Skin epidermis (tissue), 12 donors: ENCODE results near the gene SDK2.

Experiments
- H3K27ac ChIP-seq, 21 experiments: fragments of 200-600 bp; sonication (generic) in 11 of 21; one replicate each; pipeline ENCODE4 v1.5.0; 2020; ENCODE audit warnings: mild to moderate bottlenecking in 3 of 21, inconsistent platforms in 2 of 21, moderate library complexity in 2 of 21
- H3K4me3 ChIP-seq, 7 experiments: fragments of 200-600 bp; sonication (generic) in 2 of 7; one replicate each; pipeline ENCODE4 v1.5.0; 2020; ENCODE audit warnings: inconsistent platforms in 2 of 7, mild to moderate bottlenecking in 2 of 7, moderate library complexity in 1 of 7

The SDK2 gene

DNA sequence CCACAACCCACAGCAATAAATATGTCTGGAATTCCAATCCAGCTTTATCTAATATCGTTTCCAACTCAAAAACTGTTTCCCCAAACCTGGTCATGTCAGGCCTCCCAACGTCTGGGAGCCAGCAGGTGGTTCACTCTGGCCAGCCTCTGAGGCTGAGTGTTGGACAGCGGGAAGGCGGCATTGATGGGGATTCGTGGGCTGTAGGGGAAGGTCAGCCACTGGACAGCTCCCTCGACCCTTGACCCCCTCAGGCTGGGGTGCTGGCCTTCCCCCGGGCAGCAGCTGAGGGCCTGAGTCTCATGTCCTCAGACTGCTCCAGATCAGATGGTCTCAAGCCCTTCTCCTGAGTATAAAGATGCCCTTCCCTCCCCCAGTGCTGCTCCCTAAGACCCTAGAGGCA, 50.2 kb downstream of the SDK2 start:
- H3K27ac ChIP-seq, result peak overlapping the region in 1 of 21 experiments; percentile 78
- H3K4me3 ChIP-seq, result no peak overlapping the region

DNA sequence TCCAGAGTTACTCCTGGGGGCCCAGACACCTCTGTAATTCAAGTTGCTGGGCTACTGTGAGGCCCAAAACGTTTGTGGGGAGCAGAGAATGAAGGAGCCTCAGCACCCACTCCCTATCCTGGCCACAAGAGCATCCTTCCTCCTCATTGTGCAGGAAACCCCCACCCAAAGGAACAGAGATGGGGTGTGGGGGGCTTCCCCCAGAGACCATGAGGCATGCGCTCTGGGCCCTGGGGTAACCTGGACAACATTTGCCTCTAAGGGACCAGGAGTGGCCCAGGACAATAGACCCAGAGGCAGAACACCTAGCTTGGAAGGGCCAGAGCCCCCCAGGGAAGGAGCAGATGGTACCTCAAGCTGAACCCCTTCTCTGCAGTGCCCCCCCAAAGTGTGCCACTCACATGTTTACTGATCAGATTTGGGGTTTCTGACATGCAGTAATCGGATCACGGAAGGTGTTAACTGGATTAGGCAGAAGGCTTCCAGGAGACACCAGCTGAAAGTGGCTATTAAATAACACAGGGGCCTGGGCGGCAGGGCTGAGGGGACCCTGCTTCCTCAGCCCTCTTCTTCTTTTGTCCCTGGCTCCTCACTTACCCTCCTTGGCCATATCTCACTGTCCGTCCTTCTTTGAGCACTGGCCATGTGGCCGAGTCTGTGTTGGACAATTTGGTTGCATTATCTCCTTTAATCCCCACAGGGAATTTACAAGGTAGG, 50.8 kb downstream of the SDK2 start:
- Histone ChIP-seq H3K4me3 (no peak overlapping the region), H3K27ac (peak overlapping the region in 3 of 21 experiments; percentile 73 to 85 (median 78))

DNA sequence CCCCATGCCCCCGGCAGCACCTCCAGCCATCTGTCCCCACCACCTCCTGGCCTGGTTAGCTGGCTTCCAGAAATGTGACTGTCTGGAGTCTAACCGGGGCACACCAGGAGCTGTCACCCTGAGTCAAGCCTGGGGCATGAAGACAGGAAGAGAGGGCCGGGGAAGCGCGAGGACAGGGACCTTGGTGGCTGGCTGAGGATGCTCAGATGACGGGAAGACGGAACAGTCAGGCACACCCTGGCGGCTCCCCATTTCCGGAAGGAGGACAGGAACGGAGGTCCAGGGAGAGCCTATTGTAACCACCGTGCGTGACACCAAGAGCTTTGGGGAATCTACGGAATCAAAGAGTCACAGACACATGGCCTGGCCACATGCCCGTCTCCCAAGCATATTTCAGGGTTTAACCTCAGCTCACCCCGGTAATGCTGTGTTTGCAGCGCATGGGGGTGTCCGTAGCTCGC, 51.7 kb downstream of the SDK2 start:
- Histone ChIP-seq H3K4me3 (no peak overlapping the region), H3K27ac (peak overlapping the region in 8 of 21 experiments; percentile 4 to 85 (median 62))

DNA sequence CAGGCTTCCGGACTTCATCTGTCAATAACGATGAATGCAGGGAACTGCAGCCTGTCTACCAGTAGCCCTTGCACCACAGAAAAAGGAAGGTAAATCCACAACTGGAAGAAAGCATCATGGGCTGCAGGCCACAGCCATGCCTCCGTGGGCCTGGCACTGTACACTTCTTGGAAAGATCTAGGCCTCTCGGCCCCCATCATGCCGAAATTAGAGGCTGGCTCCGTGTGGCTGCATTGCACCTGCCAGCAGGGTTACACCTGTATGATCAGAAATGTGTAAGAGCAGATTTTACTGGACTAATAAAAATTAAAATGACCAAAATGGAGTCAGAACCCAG, 52.2 kb downstream of the SDK2 start:
- no peak overlapping the region for H3K4me3 ChIP-seq
- H3K27ac ChIP-seq, result peak overlapping the region in 9 of 21 experiments; percentile 4 to 85 (median 51)

DNA sequence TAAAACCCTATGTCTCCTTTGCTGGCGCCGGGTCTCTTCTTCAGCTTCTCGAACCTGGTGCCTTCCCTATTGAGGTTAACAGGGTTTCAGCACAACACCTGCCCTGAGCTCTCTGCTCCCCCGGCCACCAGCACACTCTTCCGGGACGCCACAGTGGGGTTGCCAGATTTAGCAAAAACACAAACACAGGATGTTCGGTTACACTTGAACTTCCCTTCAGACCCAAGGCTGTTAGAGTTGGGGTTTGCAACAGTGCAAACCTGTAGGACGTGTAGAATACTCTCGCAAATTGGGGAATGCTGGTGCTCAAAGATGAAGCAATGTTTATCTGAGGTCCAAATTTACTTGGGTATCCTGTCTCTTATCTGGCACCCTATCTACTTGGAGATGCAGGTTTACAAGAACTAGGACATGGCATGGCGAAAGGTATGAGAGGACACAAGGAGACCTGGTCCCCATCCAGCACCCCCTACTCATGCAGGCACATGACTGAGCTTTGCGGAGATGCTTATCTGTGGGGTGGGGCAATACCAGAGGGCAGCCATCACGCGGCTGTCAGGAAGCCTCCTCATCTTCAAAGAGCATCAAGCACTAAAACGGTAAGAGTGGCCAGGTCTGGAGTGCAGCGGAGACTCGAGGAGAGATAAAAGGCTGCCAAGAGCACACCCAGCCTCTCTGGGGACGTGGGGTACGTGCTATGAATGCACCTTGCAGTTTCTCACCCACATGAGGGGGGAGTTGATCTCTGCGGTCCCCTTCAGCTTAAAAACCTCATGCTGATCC, 52.8 kb downstream of the SDK2 start:
- Histone ChIP-seq H3K27ac (peak overlapping the region in 9 of 21 experiments; percentile 4 to 85 (median 51)), H3K4me3 (no peak overlapping the region)

DNA sequence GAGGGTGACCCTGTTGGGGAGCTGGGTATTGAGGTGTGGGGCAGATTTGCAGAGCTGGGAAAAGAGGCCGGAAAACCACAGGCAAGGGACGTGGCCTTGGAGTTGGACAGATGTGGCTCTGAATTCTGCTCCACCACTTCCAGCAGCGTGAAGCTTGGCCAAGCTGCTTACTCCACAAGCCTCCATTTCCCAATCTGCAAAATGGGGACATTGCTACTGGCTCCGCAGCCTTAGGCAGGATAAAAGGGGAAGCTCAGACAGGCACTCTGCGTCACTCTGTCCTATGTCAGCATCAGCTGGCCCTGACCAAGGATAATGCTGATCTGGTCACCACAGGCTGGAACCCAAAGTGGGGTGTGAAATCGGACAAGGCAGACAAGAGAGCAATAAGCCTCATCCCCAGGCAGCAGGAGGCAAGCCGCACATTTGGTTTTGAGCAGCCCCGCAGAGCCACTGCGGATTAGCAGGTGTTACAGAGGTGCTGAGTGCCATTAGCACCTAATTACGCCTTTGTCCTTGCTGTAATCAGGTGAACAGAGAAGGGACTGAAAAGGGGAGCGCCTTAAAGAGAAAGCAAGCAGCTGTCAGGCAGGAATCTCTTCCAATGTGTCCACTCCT, 54.8 kb downstream of the SDK2 start:
- Histone ChIP-seq H3K27ac (peak overlapping the region in 1 of 21 experiments; percentile 15), H3K4me3 (no peak overlapping the region)

DNA sequence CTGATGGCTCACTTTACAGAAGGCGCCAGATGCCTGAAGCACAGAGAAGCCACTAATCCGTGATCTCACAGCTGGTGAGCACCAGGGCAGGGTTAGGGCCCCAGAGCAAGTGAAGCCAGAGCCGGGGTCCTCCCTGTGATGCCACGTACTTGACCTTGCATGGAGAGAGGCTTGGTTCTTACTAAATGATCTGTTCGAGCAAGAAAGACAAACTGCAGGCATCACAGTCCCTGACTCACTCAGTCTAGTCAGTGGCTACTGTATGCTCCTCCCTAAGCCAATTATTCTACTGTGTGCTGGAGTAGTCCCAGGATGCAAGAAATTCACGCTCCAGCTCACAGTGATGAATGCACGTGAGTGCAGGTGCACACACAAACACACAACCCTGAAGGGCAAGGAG, 55.4 kb downstream of the SDK2 start:
- no peak overlapping the region for H3K4me3 ChIP-seq
- peak overlapping the region in 1 of 21 experiments; percentile 57 for H3K27ac ChIP-seq

DNA sequence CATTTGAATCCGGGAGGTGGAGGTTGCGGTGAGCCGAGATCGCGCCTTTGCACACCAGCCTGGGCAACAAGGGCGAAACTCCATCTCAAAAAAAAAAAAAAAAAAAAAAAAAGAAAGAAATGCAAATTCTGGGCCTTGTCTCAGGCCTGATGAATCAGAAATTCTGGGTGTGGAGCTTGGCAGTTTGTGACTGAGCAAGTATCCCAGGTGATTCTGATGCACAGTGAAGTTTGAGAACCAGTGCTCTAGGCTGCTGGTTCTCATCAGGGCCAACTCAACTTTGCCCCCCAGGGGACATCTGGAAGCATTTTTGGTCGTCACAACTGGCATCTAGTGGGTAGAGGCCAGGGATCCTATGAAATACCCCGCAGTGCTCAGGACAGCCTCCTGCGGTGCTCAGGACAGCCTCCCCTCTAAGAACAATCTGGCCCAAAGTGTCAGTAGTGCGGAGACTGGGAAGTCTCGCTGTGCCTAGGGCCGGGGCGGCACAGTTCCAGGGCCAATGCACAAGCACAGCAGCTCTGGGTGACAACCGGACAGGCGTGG, 55.9 kb downstream of the SDK2 start:
- Histone ChIP-seq H3K4me3 (no peak overlapping the region), H3K27ac (peak overlapping the region in 1 of 21 experiments; percentile 57)

DNA sequence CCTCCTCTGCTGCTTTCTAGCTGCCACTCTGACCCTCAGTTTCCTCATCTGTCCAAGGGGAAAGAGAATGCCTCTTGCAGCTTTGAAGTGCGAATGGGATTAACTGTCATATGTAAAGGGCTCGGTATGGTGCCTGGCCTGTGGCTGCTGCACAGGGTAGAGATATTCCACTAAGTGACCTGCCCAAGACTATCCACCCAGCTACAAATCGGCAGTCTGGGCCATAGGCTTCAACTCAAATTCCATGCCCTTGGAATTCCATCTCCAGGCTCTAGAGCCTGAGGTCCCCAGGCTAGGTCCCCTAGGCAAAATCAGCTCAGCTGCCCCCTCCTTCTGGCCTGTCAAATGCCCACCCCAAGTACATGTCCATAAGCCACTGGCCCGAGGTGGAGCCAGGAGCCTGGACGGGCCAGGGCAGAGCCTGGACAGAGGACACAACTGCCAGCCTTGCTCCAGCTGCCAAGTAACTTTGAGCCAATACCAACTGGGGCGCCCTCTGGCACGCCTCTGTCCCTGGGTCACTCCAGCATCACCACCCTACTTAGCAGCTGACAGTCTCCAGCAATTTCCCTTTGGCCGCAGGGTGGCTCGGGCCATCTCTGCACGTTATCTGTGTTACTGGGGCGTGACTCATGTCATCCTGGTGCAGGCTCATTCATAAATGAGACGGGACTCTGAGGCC, 57.2 kb downstream of the SDK2 start:
- H3K4me3 ChIP-seq, result no peak overlapping the region
- no peak overlapping the region for H3K27ac ChIP-seq

DNA sequence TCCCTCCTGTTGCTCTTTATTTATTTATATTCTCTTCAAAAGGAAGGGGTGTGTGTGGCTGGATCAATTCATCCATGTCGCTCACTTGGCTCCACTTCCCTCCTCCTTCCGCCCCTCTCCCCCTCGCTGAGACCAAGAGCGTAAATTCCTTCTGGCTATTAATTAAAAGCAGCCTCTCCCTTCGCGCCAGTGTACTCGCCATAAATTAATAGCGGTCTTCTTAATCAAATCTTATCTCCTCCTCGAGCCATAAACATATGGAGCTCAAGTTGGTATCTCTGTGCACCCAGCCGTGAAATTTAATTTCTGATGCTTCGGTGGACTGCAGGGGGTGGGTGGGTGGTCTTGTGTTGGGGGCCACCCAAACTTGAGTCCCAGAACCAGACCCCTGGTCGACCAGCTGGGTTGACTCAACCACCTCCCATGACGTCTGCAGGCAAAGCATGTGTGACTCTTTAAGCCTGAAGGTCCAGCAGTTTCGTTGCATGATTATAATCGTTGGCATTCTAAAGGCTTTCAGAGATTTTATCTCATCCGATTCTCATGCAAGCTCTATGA, 57.9 kb downstream of the SDK2 start:
- Histone ChIP-seq H3K27ac (no peak overlapping the region), H3K4me3 (no peak overlapping the region)

DNA sequence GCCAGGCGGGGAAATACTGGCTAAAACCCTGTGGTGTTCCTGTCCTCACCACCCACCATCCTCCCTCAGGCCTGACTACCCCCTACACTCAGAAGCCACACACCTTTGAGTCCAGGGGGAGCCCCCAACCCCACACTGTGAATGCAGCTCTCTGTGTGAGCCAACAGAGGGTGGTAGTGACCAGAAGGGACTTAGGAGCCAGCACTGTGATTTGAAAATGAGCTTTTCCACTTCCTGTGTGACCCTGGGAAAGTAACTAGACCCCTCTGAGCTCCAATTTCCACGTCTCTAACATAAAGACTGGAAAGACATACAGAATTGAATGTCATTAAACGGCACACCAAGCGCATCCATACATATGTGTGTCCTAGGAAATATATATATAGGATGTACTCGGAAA, 58.7 kb downstream of the SDK2 start:
- no peak overlapping the region for H3K27ac ChIP-seq
- H3K4me3 ChIP-seq, result no peak overlapping the region

DNA sequence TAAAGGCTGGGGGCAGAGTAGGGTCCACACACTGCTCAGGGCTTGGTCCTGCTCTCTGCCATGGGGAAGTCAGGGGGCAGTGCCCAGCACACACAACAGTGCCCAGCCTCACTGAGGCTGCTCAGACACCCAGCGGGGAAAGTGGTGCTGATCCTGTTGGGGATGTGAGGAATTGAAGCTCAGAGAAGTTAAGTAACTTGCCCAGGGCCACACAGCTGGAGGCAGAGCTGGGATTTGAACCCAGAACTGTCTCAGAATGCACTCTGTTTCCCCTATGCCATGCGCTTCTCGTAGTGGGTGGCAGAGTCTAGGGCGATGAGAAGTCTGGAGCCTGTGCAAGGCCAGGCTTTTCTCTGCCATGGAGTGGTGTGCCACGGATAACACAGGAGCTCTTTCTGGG, 59.3 kb downstream of the SDK2 start:
- Histone ChIP-seq H3K4me3 (no peak overlapping the region), H3K27ac (no peak overlapping the region)

DNA sequence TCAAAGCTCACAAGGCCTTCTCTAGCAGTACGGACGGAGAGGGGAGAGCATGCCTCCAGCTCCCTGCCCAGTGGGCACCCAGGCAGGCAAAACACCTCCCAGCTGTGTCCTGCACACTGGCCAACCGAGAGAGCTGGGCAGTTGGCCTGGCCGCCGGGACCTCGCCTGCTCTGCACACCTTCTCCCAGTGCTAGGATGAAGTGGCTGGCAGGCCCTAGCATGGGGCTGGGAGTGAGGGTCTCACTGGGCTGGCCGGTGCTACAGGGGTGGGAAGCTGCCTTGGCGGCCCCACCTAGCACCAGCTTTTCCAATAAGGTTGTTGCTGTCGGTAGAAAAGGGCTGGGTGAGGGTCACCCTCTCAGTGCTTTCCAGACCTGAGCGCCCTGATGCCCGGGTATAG, 60.2 kb downstream of the SDK2 start:
- Histone ChIP-seq H3K4me3 (no peak overlapping the region), H3K27ac (no peak overlapping the region)

DNA sequence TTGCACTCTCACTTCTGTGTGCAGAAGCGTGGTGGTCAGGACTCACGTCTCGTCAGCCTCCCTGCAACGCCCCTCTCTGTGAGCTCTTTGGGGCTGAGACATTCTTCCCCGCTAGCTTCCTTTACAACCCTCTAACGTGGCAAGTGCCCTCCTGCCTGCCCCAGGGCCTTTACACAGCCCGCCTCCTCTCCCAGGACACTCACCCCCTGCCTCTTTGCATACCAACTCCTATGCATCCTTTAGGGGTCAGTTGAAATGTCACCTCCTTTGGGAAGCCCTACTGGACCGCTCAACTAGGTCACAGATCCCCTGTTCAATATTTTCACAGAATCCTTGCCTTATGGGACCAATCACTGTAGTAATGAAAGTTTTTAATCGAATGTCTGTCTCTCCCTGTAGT, 61.4 kb downstream of the SDK2 start:
- Histone ChIP-seq H3K27ac (no peak overlapping the region), H3K4me3 (no peak overlapping the region)

DNA sequence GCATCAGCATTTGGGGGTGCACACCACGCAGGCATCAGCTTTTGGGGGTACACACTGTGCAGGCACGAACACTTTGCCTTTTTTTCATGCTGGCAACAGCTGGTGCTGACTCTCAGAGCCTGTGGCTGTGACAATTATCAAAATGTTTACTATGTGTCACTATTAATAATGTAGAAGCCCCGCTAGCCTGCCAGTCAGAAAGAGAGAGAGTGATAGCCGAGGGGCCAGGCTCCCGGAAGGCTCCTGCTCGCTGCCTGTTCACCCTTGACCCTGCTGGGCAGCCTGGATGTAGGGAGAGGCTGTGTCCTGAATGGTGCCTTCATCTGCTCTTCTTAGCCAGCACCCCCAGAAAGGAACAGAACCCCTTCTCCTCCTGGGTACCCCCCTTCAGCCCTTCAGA, 61.9 kb downstream of the SDK2 start:
- Histone ChIP-seq H3K27ac (no peak overlapping the region), H3K4me3 (no peak overlapping the region)

DNA sequence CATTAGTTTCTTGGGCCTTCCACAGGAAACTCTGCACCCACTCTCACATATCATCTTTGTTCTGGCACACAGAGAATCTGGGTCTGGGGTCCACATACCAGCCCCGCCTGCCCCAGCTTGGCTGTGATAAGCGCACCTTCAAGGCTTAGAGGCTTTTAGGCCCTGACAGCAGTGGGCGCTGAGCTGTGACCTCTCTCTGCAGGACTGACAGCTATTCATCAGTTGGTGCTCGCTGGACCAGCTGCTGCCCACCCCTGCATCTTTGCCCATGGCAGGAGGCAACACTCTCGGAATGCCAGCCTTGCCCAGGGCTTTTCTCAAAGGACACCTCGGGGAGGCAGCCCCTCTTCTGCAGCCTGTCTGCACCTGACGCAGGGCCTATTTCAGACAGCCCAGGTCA, 62.9 kb downstream of the SDK2 start:
- no peak overlapping the region for H3K27ac ChIP-seq

DNA sequence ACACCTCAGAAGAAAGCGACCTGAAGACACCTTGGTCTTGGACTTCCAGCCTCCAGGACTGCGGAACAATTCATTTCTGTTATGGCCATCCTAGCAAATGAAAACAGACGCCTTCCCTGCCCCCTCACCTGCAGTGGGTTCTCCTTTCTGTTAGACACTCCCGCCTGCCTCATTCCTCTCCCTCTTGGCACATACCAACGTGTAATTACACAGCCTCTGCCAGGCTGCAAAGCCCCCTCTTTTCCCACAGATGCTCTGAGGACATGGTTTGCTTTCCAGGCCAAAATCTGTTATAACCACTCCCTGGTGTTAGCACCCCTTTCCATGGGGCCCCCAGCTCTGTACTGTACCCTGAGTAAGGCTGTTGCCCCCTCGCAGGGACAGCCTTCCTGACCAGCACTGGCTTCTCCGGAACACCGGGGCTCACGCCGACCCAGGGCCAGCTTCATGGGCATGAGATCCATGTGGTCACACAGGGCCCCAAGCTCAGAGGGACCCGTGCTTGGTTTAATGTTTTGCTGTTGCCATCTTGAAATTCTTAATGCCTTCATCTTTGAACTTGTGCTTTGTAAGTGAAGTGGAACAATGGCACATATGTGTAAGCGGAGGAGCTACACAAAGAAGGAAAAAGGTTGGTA, 64.1 kb downstream of the SDK2 start:
- Histone ChIP-seq H3K27ac (no peak overlapping the region), H3K4me3 (no peak overlapping the region)

More for the DNA sequence above, 62.9 kb downstream of the SDK2 start:
- no peak overlapping the region for H3K4me3 ChIP-seq

DNA sequence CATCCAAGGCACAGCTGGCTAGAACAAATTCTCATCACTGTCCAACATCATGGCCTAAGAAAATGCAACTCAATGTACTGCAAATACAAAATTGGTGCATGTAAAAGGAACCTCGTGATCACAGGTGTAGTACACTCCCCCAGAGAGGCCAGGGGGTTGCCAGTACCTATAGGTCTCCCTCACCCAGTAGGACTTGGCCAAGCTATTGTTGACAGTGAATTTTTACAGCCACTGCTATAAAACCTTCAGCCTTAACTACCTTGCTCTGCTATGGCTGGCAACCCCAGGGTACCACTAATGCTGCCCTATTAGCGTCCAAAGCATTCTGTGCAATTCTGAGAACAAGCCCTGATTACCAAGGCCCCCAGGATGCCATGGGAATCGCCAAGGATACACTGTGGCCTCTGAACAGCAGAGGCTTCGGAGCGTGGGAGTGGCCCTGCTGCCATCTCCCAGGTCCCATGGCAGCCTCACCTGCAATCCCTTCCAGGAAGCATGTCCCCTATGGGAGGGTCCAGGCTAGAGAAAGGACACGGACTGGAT, 67.6 kb downstream of the SDK2 start:
- no peak overlapping the region for H3K4me3 ChIP-seq
- no peak overlapping the region for H3K27ac ChIP-seq
